HG03196 (cell line): Measurements from ENCODE around the gene ZNF182.
"Not testable (repeated sequence)": the region's sequence is repeated elsewhere in the genome, so short reads cannot be mapped to it uniquely, and the experiment has no call there.

Source experiments
- ATAC-seq: cut with Tn5 transposase; IDR thresholded peaks from one replicate; pipeline ENCODE4 v1.9.1; 2021; ENCODE audit not compliant: unreplicated experiment

ZNF182 gene

DNA sequence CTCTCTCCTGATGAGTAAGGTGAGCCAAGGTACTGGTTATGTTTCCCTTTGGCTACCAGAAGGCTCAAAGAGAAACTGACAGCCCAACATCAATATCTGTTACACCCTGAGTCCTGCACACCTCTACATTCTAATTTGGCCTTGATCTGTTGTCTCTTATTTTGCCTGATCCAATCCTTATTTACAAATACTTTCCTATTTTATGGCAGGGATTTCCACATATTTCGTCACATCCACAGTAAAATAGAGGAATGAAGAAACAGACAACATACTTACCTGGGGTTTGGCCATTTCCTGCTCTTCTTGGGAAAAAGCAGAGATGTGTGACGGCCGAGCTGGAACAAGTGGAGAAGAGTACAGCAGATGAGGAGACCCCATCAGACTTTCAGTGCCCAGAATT lies 1.5 kb downstream of the ZNF182 start:
- no peak for ATAC-seq

DNA sequence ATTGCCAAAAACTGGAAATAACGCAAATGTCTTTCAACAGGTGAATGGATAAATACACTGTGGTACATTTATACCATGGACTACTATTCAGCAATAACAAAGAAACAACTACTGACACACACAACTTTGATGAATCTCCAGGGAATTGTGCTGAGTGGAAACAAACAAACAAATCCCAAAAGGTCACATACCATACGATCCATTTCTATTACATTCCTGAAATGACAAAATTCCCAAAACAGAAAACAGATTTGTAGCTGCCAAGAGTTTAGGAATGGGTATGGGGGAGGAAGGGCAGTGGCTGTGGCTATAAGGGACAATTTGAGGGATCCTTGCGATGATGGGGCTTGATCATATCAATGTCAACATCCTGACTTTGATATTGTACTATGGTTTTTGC lies 2.5 kb downstream of the ZNF182 start:
- ATAC-seq = no peak

DNA sequence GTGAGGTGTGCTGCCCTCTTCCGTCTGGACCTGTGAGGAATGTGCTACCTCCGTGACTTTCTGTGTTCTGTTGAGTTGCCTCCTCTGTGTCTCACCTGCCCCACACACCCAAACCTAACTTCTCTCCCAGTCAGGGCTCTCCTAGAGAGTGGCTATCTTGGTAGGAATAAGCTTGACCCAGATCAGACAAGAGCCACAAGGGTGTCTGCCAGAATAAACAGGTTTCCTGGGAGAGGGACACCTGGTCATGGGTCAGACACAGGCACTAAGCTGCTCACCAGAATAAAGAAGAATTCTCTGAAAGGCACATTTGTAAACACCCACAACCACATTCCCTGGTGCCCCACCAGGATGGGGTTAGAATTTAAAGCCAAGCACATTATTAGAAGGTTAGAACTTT lies 11.1 kb downstream of the ZNF182 start:
- ATAC-seq = no peak

DNA sequence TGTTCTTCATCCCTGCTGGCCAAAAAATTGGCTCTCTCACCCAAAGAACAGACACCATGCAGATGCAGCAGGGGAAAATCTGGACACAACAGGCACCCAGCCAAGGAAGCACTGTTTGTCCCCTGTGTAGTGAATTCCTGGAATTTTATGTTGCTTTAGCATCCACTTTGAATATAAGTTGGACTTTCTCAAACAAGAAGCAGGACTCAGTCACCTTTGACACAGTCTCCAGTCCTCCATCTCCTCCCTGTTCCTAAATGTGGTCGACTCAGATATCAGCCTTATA lies 11.8 kb downstream of the ZNF182 start:
- ATAC-seq = no peak

DNA sequence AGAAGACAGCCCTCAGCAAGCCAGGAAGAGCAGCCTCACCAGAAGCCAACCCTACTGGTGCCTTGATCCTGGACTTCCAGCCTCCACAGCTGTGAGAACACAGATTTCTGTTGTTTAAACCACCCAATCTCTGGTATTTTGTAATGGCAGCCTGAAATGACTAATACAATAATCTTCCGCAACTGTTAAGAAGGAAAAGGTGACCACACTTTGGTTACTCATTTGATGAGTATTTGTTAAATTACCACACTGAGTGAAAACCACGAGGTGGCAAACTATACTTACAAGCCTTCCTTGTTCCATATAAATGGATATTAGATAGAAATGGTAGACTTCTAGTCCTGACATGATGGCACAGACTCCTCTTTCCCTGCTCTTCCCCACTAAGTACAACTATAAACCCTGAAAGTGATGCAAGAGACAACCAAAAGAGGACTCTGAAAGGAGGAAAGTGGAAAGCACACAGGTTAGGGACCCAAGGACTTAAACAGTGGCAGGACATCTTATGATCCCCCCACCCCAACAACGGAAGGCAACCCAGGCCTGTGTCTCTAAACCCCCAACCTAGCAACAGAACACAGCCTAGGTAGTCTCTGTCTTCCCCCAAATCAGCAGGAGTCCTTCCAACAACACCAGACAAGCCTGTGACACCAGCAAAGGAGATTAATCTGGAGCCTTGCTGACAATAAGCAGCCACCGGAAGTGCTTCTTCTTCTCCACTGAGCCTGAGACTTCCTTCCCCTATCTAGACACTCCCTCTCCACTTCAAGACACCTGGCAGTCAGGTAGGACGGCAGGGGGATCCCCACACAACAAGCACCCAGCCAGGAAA lies 12.3 kb downstream of the ZNF182 start:
- ATAC-seq = no peak

DNA sequence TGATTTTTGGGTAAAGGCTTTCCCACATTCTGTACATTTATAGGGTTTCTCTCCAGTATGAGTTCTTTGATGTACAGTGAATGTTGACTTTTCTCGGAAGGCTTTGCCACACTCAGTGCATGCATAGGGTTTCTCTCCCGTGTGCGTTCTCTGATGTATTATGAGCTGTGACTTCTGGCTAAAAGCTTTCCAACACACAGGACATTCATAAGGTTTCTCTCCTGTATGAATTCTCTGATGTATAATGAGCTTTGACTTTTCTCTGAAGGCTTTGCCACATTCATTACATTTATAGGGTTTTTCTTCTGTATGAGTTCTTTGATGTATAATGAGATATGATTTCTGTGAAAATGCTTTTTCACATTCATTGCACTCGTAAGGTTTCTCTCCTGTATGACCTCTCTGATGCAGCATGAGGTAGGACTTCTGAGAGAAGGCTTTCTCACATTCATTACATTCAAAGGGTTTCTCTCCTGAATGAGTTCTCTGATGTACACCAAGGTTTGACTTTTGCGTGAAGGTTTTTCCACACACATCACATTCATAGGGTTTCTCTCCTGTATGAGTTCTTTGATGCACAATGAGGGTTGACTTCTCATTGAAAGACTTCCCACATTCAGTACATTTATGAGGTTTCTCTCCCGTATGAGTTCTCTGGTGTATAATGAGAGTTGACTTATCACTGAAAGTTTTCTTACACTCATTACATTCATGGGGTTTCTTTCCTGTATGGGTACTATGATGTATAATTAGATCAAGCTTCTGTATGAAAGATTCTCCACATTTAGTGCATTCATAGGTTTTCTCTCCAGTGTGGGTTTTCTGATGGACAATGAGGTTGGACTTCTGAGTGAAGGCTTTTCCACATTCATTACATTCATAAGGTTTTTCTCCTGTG lies 27.3 kb downstream of the ZNF182 start:
- ATAC-seq = no peak

DNA sequence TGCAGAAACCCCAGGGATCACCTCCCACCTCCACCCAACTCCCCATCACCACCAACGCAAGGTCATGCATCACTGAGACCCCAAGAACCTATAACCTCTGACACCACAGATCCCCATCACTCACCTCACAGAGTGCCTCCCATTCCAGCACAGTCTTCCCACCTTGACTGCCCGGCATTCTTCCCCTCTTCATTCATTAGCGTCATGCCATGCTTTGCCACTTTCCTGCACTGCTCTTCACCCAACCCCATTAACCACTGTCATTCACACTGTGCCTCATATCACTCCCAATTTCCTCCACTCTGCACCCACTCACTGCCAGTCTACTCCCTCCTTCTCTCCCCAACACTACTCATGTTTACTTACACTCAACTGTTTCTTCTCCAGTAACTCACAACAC lies 30.6 kb downstream of the ZNF182 start:
- no peak for ATAC-seq

DNA sequence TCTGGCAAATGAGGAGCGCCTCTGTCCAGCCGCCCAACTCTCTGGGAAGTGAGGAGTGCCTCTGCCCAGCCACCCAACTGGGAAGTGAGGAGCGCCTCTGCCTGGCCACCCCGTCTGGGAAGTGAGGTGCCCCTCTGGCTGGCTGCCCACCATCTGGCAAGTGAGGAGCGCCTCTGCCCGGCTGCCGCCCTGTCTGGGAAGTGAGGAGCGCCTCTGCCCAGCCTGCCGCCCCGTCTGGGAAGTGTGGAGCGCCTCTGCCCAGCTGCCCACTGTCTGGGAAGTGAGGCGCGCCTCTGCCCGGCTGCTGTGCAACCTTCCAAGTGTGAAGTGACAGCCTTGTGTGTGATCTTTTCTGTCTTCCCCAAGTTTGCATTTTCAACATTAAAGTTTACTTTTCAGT lies 38.3 kb downstream of the ZNF182 start:
- ATAC-seq = not testable (repeated sequence)

DNA sequence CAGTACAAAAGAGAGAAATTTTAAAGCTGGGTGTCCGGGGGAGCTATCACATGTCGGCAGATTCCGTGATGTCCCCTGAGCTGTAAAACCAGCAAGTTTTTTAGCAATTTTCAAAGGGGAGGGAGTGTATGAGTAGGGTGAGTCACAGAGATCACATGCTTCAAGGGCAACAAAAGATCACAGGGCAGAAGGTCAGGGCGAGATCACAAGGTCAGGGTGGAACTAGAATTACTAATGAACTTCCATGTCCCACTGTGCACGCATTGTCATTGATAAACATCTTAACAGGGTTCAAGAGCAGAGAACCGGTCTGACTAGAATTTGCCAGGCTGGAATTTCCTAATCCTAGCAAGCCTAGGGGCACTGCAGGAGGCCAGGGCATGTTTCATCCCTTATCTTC lies 42.0 kb downstream of the ZNF182 start:
- not testable (repeated sequence) for ATAC-seq

DNA sequence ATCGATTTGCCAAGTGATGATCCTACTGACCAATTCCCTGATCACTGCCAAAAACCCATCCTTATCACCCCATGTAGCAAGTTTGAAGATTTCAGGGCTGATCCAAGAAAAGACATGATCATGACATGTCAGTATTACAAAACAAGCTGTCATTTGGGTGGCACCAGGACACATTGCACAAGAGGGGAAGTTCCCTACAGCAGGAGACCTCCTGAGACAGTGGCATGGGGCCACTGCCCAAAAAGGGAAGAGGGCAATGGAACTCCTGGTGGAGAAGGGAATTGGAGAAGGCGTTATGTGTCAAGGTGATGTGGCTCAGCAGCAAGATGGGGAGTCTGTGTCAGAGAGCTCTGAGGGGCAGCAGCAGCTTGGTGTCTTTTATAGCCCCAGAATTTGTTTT lies 43.4 kb downstream of the ZNF182 start:
- no peak for ATAC-seq

DNA sequence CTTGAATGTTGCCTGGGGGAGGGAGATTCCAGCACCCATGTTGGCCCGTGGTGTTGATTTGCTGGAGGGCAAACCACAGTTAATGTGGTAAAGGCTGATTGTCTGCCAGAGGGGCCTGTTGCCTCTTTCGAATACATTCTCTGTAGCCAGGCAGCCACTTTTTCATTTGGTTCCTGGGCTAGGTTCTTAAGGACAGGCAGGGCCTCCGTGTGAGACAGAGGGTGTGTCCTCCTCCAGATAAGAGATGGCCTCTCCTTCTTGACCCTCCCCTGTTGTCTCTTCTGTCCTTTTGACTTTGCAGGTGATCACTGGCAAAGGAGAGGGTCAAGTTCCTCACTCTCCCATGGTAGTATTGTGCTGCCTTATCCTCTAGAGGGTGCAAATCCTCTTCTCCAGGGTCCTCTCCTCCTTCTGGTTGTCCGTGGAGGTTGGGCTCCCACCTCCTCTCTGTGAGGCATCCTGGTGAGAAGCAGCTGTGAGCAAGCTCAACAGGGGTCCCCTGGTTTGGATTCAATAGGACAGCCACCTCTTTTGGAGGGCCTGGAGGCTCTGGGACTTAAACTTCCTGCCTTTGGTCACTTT lies 44.9 kb downstream of the ZNF182 start:
- ATAC-seq = no peak

DNA sequence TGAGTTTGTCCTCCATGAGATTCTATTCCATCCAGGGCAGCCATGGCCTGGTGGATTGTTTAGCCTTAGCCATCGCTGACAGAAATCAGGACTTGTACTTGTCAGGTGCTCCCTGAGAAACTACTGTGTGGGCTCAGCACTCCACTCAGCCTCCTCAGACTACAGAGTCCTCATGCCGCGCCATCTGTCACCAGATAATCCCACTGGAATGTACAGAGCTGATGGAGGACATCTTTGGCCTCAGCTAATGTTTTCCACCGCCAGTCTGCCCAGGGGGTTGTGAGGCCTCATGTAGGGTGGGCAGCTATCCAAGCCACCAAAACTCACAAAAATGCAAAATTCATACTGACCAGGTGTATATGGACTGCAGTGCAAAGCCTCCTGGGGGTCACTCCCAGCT lies 45.6 kb downstream of the ZNF182 start:
- not testable (repeated sequence) for ATAC-seq

DNA sequence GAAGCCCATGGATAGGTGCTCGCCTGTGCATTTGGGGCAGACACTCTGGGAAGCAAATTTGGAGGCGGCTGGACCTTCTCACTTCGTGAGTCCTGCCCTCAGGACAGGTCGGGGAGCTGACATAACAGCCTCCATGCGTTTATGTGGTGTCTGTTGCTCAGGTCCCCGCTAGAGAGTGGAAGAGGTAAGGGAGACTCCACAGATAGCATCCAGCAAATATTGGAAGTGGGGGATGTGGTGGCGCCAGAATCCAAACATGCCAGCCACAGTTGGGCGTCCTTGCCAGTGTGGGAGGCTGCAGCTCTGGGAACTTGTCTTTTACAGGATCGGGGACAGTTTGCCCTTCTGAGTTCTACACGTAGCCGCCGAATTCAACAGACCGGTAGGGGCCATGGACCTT lies 47.8 kb downstream of the ZNF182 start:
- ATAC-seq = no peak

DNA sequence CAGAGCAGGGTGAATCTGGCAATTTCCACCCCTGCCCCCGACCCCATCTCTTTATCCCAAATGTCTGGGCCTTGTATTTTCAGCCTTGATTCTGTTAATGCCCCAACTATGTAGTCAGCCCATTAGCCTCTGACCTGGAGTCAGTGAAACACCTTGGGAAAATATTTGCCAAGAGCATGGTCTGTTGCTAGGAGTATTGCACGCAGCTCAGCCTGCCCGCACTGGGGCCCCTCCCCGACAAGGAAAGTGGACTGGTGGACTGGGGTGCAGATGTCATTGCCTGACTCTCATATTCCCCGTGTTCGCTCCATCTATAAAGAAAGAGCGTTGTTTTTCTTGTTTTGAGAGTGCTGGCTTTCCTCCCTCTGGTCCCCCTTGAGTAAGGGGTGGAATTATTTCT lies 48.5 kb downstream of the ZNF182 start:
- not testable (repeated sequence) for ATAC-seq

DNA sequence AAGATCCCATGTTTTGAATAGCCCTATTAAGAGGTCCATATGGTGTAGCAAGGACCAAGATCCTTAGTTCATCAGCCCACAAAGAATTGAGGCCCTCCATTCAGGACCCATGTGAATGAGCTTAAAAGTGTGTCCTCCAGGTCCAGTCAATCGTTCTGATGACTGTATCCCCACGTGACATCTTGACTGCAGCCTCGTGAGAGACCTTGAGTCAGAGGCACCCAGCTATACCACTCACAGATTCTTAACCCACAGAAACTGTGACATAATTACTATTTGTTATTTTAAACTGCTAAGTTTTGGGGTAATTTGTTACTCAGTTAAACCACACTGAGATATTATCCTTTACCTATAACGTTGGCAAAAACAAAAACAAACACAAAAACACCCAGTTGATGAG lies 62.4 kb downstream of the ZNF182 start:
- no peak for ATAC-seq

DNA sequence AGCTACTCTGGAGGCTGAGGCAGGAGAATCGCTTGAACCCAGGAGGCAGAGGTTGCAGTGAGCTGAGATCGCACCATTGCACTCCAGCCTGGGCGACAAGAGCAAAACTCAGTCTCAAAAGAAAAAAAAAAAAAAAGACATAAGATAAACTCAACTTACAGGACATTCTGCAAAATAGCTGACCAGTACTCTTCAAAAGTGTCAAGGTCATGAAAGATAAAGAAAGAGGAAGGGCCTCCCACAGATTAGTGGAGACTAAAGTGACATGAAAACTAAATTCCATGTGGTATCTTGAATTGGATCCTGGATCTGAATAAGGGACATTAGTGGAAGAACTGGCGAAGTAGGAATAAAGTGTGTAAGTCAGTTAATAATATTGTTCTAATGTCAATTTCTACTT lies 63.3 kb downstream of the ZNF182 start:
- no peak for ATAC-seq

DNA sequence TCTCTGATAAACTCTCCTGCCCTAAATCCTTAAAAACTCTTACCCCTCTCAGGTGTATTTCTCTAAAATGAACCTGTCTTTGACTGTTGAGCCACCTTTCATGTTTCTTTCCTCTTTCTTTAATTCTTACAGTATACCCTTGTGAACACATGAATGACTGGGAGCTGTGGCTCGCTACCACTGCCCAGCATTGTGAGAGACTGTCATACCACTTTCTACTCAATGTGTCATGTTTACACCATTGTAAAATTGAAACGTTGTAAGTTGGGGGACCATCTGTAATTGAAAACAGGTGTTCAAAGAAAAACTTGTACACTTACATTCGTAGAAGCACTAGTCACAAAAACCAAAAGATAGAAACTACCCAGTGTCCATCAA lies 66.9 kb downstream of the ZNF182 start:
- no peak for ATAC-seq

DNA sequence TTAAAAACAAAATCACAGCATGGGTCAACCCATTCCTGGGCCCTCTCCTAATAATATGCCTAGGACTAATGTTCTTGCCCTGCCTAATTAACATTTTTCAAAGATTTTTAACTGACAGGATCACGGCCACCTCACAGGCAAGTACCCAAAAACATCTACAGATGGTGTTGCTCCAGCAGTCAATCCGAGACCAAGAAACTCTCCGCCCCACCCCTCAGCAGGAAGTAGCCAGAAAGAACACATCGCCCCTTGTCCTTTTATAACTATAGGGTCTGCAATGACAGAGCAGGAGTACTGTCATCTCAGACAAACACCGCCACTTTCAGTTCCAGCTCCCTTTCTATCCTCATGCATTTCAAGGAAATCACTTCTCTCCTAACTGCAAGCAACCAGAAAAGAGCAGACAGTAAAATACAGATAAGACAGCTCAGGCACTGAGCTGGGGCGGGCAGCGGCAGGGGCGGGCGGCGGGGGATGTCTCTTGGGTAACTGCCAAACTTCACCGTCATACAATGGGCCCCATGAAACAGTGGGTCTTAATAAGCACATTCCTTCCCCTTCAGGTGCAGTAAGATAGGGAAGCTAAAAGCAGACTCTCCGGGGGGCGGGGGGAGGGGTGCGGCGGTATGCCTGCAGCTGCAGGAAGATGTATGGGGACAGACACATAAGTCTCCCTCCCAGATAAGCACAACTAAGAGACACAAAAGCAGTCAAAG lies 67.4 kb downstream of the ZNF182 start:
- ATAC-seq = no peak

DNA sequence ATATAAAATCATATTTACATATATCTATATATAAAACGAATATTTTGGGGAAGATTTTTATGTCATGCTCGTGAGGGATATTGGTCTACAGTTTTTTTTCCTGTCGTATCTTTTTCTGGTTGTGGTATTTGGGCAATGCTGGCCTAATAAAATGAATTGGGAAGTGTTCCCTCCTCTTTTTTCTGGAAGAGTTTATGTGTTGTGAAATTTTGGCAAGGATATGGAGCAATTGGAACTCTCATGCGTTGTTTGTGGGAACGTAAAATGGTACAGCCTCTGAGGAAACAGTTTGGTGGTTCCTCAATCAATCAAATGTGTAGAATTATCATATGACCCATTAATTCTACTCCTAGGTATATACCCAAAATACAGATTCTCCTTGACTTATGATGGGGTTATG lies 69.8 kb downstream of the ZNF182 start:
- no peak for ATAC-seq

DNA sequence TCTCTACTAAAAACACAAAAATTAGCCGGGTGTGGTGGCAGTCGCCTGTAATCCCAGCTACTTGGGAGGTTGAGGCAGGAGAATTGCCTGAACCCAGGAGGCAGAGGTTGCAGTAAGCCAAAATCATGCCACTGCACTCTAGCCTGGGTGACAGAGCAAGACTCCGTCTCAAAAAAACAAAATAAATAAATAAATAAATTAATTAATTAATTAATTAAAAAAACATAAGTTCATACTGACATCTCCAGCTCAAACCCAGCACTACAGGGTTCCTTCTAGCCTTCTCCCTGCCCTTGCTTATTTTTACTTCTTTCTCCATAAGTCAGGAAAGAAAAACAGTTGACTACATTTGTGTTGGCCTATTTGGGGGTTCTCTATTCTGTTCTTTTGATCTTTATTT lies 71.8 kb downstream of the ZNF182 start:
- ATAC-seq = not testable (repeated sequence)

DNA sequence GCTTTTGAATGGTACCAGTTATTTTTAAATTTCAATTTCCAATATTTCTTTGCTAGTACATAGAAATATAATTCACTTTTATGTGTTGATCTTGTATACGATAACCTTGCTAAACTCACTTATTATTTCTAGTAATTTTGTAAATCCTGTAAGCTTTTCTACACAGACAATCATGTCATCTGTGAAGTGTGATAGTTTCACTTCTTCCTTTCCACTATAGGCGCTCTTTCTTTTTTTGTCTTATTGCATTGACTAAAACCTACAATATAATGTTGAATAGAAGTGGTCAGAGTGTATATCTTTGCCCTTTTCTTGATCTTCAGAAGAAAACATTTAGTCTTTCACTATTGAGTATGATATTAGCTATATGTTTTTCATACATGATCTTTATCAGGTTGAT lies 76.6 kb downstream of the ZNF182 start:
- no peak for ATAC-seq
